IMR-90 (cell line): ENCODE data around the gene CROCC2. TPM values are rescaled to one million over a fixed set of nuclear protein-coding genes. Genes with fewer than 3 reads are reported as not detected.

ENCODE experiments used
- ATAC-seq: fragments of 200-7000 bp; cut with Tn5 transposase; 2 replicates; pipeline ENCODE4 v1.9.1; 2020; ENCODE audit warnings: low read depth, mild to moderate bottlenecking, moderate library complexity
- BruUV-seq: library from RNA; stranded (reverse); fragments of 400-500 nt; replicated peaks from 2 replicates; lab custom pipeline; 2021; lab: Mats Ljungman, UMichigan
- CTCF ChIA-PET: fragments of 300-600 bp; formaldehyde crosslinking; extraction: SDS; loops from one replicate; lab custom pipeline; 2021; ENCODE audit warnings: antibody characterized with exemption; lab: Yijun Ruan, JAX
- POLR2A ChIA-PET: fragments of 300-600 bp; sonication (Branson Sonifier 250); formaldehyde crosslinking; loops from one replicate; lab custom pipeline; 2022; ENCODE audit warnings: antibody characterized with exemption; ENCODE audit not compliant: unreplicated experiment; lab: Charles Lee
- DNase-seq: peaks from one replicate; pipeline ENCODE4 v3.0.0; 2013
- H2AFZ ChIP-seq: replicated peaks from 2 replicates; pipeline ENCODE3; 2013; ENCODE audit warnings: low read length, mild to moderate bottlenecking; ENCODE audit not compliant: poor library complexity
- H2AK5ac ChIP-seq: 2 replicates; pipeline ENCODE4 v1.6.1; 2013; ENCODE audit warnings: low read depth, low read length, inconsistent platforms
- H2AK9ac ChIP-seq: replicated peaks from 2 replicates; pipeline ENCODE3; 2013; ENCODE audit warnings: mild to moderate bottlenecking, low read depth, low read length, moderate library complexity; ENCODE audit not compliant: poor library complexity
- H2BK120ac ChIP-seq: 2 replicates; pipeline ENCODE4 v1.6.1; 2013; ENCODE audit warnings: low read depth, low read length, inconsistent platforms
- H2BK15ac ChIP-seq: 3 replicates; pipeline ENCODE4 v1.6.1; 2013; ENCODE audit warnings: low read depth, low read length, inconsistent platforms
- H2BK20ac ChIP-seq: 2 replicates; pipeline ENCODE4 v1.6.1; 2013; ENCODE audit warnings: low read depth, mild to moderate bottlenecking, inconsistent platforms, low read length, moderate library complexity
- H2BK5ac ChIP-seq: 2 replicates; pipeline ENCODE4 v1.6.1; 2013; ENCODE audit warnings: mild to moderate bottlenecking, low read depth, low read length, inconsistent platforms; ENCODE audit not compliant: poor library complexity, severe bottlenecking
- H3K14ac ChIP-seq: replicated peaks from 2 replicates; pipeline ENCODE4 v1.6.1; 2013; ENCODE audit warnings: low read depth, low read length, inconsistent platforms
- H3K18ac ChIP-seq: 2 replicates; pipeline ENCODE4 v1.6.1; 2013; ENCODE audit warnings: low read depth, low read length, control low read depth
- H3K23ac ChIP-seq: 2 replicates; pipeline ENCODE4 v1.6.1; 2013; ENCODE audit warnings: low read depth, low read length, inconsistent platforms
- H3K27ac ChIP-seq: 2 replicates; pipeline ENCODE4 v1.5.1; 2013; ENCODE audit warnings: mild to moderate bottlenecking, control low read depth, low read length; ENCODE audit not compliant: insufficient read depth
- H3K27me3 ChIP-seq: 2 replicates; pipeline ENCODE4 v1.6.1; 2013; ENCODE audit warnings: low read length; ENCODE audit not compliant: control insufficient read depth, insufficient read depth
- H3K36me3 ChIP-seq: 2 replicates; pipeline ENCODE4 v1.6.1; 2013; ENCODE audit warnings: low read length, mixed read lengths; ENCODE audit not compliant: control insufficient read depth, insufficient read depth
- H3K4ac ChIP-seq: 2 replicates; pipeline ENCODE4 v1.6.1; 2013; ENCODE audit warnings: low read depth, low read length, inconsistent platforms
- H3K4me1 ChIP-seq: 2 replicates; pipeline ENCODE4 v1.6.1; 2013; ENCODE audit warnings: low read length, mixed read lengths; ENCODE audit not compliant: control insufficient read depth, insufficient read depth
- H3K4me2 ChIP-seq: 2 replicates; pipeline ENCODE4 v1.6.1; 2013; ENCODE audit warnings: low read depth, mild to moderate bottlenecking, control low read depth, low read length, moderate library complexity
- H3K4me3 ChIP-seq: 2 replicates; pipeline ENCODE4 v1.5.1; 2013; ENCODE audit warnings: low read depth, mild to moderate bottlenecking, control low read depth, low read length, moderate library complexity; ENCODE audit not compliant: insufficient read depth
- H3K56ac ChIP-seq: 2 replicates; pipeline ENCODE4 v1.6.1; 2013; ENCODE audit warnings: low read length, inconsistent platforms; ENCODE audit not compliant: insufficient read depth; ENCODE audit errors: extremely low read depth
- H3K79me1 ChIP-seq, 2 experiments: 2 replicates each; pipeline ENCODE4 v1.6.1; 2013; ENCODE audit warnings: low read length in 2 of 2, inconsistent platforms in 1 of 2, low read depth in 1 of 2
- H3K9ac ChIP-seq: 2 replicates; pipeline ENCODE4 v1.6.1; 2013; ENCODE audit warnings: low read depth, low read length, control low read depth
- H3K9me1 ChIP-seq: 2 replicates; pipeline ENCODE4 v1.6.1; 2013; ENCODE audit warnings: low read length, inconsistent platforms; ENCODE audit not compliant: insufficient read depth
- H3K9me3 ChIP-seq: 2 replicates; pipeline ENCODE4 v1.6.1; 2013; ENCODE audit warnings: low read length; ENCODE audit not compliant: control insufficient read depth, insufficient read depth
- H4K20me1 ChIP-seq: 2 replicates; pipeline ENCODE4 v1.6.1; 2013; ENCODE audit warnings: low read length, inconsistent platforms; ENCODE audit not compliant: insufficient read depth
- H4K5ac ChIP-seq: 2 replicates; pipeline ENCODE4 v1.6.1; 2013; ENCODE audit warnings: mild to moderate bottlenecking, low read depth, low read length, control low read depth
- H4K8ac ChIP-seq, 2 experiments: 2 replicates each; pipeline ENCODE4 v1.6.1; 2013; ENCODE audit warnings: low read depth in 2 of 2, low read length in 2 of 2, control low read depth in 1 of 2, inconsistent platforms in 1 of 2
- H4K91ac ChIP-seq: 2 replicates; pipeline ENCODE4 v1.6.1; 2013; ENCODE audit warnings: low read depth, low read length, inconsistent platforms; ENCODE audit not compliant: insufficient read depth
- CHD1 ChIP-seq: IDR thresholded peaks from 2 replicates; pipeline ENCODE4 v1.6.1; 2012; ENCODE audit warnings: low read depth, low read length, improper control_type of control experiment
- FOS ChIP-seq: fragments of 150-350 bp; IDR thresholded peaks from 2 replicates; pipeline ENCODE4 v1.6.1; 2016; ENCODE audit warnings: low read depth, low read length
- MAFK ChIP-seq: IDR thresholded peaks from 2 replicates; pipeline ENCODE4 v1.6.1; 2012; ENCODE audit warnings: low read depth, low read length, improper control_type of control experiment
- POLR2A ChIP-seq: IDR thresholded peaks from 2 replicates; pipeline ENCODE4 v1.6.1; 2012; ENCODE audit warnings: mild to moderate bottlenecking, low read depth, low read length
- SMC3 ChIP-seq: fragments of 150-350 bp; IDR thresholded peaks from 2 replicates; pipeline ENCODE4 v1.6.1; 2016; ENCODE audit warnings: low read depth, mild to moderate bottlenecking, antibody characterized with exemption, low read length, moderate library complexity
- WGBS, 2 experiments: methylation state at CpG; one replicate each; pipeline versions ENCODE4 v1.1.5 to v1.1.7; 2013; ENCODE audit warnings: missing lambda C conversion rate in 2 of 2; ENCODE audit not compliant: insufficient read length in 1 of 2; ENCODE audit errors: extremely low coverage in 2 of 2; 5-methylcytosine and 5-hydroxymethylcytosine counted together
- dilution Hi-C: fragments of 300-500 bp; cut with HindIII; formaldehyde crosslinking; loops from one replicate; pipeline ENCODE4 v1.14.3; 2018; ENCODE audit warnings: low sequenced_read_pairs; ENCODE audit not compliant: unreplicated experiment
- in situ Hi-C: fragments of 300-500 bp; cut with MboI; formaldehyde crosslinking; loops from 3 replicates; pipeline ENCODE4 v1.14.3; 2019; ENCODE audit warnings: low sequenced_read_pairs, inconsistent platforms, mixed read lengths
- intact Hi-C: fragments of 100-400 bp; cut with micrococcal nuclease; formaldehyde crosslinking; loops from 2 replicates; pipeline ENCODE4 v1.10.0; 2022
- polyA plus RNA-seq, 3 experiments: library from polyadenylated mRNA; depleted of rRNA; stranded (reverse); fragments of >200 nt; gene quantifications; 2 replicates each; pipeline ENCODE4 v1.2.3, GENCODE V29; 2012; ENCODE audit warnings: low replicate concordance in 1 of 3
- total RNA-seq: library from RNA; depleted of rRNA; stranded (reverse); fragments of >200 nt; gene quantifications from 2 replicates; pipeline ENCODE4 v1.2.3, GENCODE V29; 2012

The CROCC2 gene
- total and polyA plus RNA-seq, 2 of the 4 experiments (the other 2 are of a cell fraction), result not detected

DNA sequence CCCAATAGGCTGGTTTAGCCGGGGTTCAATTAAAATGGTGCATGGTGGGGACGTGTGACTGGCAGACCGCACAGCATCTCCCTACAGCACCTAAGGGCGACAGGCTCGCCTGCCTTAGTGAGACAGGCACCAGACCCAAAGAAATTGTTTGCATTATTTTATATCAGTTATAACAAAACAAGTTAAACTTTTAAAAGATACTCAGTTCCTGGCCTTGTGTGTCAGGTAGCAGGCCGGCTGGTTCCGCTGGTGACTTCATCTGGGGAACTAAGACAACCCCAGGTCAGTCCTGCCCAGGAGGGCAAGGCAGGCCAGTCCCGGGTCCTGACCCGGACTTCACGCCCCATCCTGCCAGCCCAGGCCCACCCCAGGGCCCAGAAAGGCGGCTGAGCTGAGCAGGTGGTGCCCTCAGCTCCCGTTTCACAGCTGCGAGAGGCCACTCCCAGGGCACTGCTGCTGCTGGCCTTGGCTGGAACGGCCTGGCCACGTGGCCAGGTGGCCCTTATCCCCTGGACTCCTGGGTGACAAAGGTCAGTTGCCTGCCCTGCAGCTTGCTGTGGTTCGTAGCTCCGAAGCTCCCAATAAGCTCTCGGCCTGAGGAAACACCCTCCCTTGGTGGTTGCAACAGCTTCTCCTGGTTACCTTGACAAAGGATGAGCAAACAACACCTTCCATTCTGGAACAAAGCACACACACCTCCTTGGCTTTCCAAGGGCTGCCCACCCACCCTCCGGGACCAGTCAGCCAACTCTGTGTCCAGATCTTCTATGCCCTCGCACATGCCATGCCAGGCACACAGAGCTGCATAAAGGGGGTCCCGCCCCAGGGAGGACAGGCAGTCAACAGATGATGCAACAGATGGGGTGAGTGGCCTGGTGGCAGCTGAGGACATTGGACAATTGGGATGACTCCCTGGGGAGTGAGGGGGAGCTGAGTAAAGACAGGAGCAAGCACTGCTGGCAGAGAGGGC lies 48.8 kb upstream of the CROCC2 start (continued):
- no peak for TF ChIP-seq POLR2A
- TF ChIP-seq FOS, result no peak

DNA sequence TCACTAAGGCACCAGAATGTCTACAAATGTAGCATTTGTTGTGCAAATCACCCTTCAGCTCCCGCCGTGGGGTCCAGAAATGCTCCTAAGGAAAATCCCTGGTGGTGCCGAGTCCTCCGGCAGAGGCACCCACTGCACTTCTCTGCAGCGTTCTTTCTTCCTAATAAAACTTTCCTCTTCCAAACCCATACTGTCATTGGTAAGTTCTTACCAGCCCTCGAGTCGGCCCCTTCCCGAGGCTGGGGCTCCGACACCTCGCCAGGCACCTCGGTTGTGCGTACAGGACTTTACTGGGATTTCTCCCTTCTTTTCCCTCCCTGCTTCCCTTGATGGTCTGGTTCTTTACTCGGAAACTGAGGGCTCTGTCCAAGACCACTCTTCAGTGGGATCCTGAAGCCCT lies 47.8 kb upstream of the CROCC2 start:
- peaks cover 38% of the 10 kb centered on the region for H3K27me3 ChIP-seq
- no peaks in the 10 kb centered on the region for H3K79me1 ChIP-seq
- H2BK20ac ChIP-seq, result no peak overlapping the region
- no peak for DNase-seq
- H3K9me3 ChIP-seq, result peaks cover 11% of the 10 kb centered on the region
- H2BK15ac ChIP-seq, result no peak overlapping the region
- ATAC-seq, result no peak
- WGBS, 2 experiments, result 87% methylated on average over 6 of the region's 13 CpGs; no CpG with 5 or more reads in 1 of the 2 experiments
- in situ Hi-C loops (loop anchor here (10.0 to 25.0 kb wide), 2 partner anchors 216 to 804 kb away; no protein-coding TSS in a partner anchor), dilution Hi-C loops (no loop called here), intact Hi-C loops (no loop called here)
- no peaks in the 10 kb centered on the region for H3K4me1 ChIP-seq
- no peaks in the 10 kb centered on the region for H4K20me1 ChIP-seq
- H3K4ac ChIP-seq, result no peak overlapping the region
- no peak overlapping the region for H3K18ac ChIP-seq
- H3K23ac ChIP-seq, result no peak overlapping the region
- H3K4me2 ChIP-seq, result no peak overlapping the region
- ChIA-PET CTCF (no interaction called here), POLR2A (no interaction called here)
- no peak overlapping the region for H3K27ac ChIP-seq
- no peak overlapping the region for H2BK5ac ChIP-seq
- no peak overlapping the region for H4K8ac ChIP-seq
- H2BK120ac ChIP-seq, result no peak overlapping the region
- H2AK9ac ChIP-seq, result no peak overlapping the region
- H3K56ac ChIP-seq, result no peak overlapping the region
- no peak overlapping the region for H4K91ac ChIP-seq
- no peak overlapping the region for H4K5ac ChIP-seq
- no peak overlapping the region for H3K4me3 ChIP-seq
- H3K9ac ChIP-seq, result no peak overlapping the region
- no peaks in the 10 kb centered on the region for H3K36me3 ChIP-seq
- no peak overlapping the region for H2AK5ac ChIP-seq
- H2AFZ ChIP-seq, result no peak overlapping the region
- no TSS peak for BruUV-seq
- H3K9me1 ChIP-seq, result no peaks in the 10 kb centered on the region
- TF ChIP-seq POLR2A (no peak), CHD1 (no peak), SMC3 (no peak), MAFK (no peak)
- no peak overlapping the region for H3K14ac ChIP-seq
